ENCODE results near the gene CLNK.
"Not testable (repeated sequence)": the region's sequence is repeated elsewhere in the genome, so short reads cannot be mapped to it uniquely, and the experiment has no call there.

Gene CLNK

GRCh38 chr4:10623241-10623640 is 61.3 kb downstream of the CLNK start:
- in situ Hi-C loops (cut with MboI; ENCODE audit: low pct_unique_long_range_greater_than_20kb, low sequenced_read_pairs): no loop called here
- no peak for DNase-seq

GRCh38 chr4:10622728-10623127 is 61.8 kb downstream of the CLNK start:
- no peak for DNase-seq
- in situ Hi-C loops (cut with MboI; ENCODE audit: low pct_unique_long_range_greater_than_20kb, low sequenced_read_pairs): no loop called here

- DNase-seq: no peak
- in situ Hi-C loops (cut with MboI; ENCODE audit: low pct_unique_long_range_greater_than_20kb, low sequenced_read_pairs): no loop called here
Observed at GRCh38 chr4:10620935-10621488, 63.6 kb downstream of the CLNK start.

GRCh38 chr4:10619855-10620254 is 64.7 kb downstream of the CLNK start:
- no peak for DNase-seq

GRCh38 chr4:10619220-10619619 is 65.3 kb downstream of the CLNK start:
- no peak for DNase-seq
- in situ Hi-C loops (cut with MboI; ENCODE audit: low pct_unique_long_range_greater_than_20kb, low sequenced_read_pairs): no loop called here

More at GRCh38 chr4:10619855-10620254, 64.7 kb downstream of the CLNK start:
- in situ Hi-C loops (cut with MboI; ENCODE audit: low pct_unique_long_range_greater_than_20kb, low sequenced_read_pairs): no loop called here

GRCh38 chr4:10614926-10615325 is 69.6 kb downstream of the CLNK start:
- DNase-seq; in situ Hi-C loops (cut with MboI; ENCODE audit: low pct_unique_long_range_greater_than_20kb, low sequenced_read_pairs): not testable (repeated sequence)

GRCh38 chr4:10613926-10614478 is 70.6 kb downstream of the CLNK start:
- no peak for DNase-seq
- in situ Hi-C loops (cut with MboI; ENCODE audit: low pct_unique_long_range_greater_than_20kb, low sequenced_read_pairs): no loop called here

- in situ Hi-C loops (cut with MboI; ENCODE audit: low pct_unique_long_range_greater_than_20kb, low sequenced_read_pairs): no loop called here
- DNase-seq: no peak
Observed at GRCh38 chr4:10612476-10612875, 72.1 kb downstream of the CLNK start.

- in situ Hi-C loops (cut with MboI; ENCODE audit: low pct_unique_long_range_greater_than_20kb, low sequenced_read_pairs): no loop called here
- DNase-seq: no peak
Observed at GRCh38 chr4:10611673-10612072, 72.9 kb downstream of the CLNK start.

- in situ Hi-C loops (cut with MboI; ENCODE audit: low pct_unique_long_range_greater_than_20kb, low sequenced_read_pairs): no loop called here
- no peak for DNase-seq
Observed at GRCh38 chr4:10608501-10609219, 75.9 kb downstream of the CLNK start.

- in situ Hi-C loops (cut with MboI; ENCODE audit: low pct_unique_long_range_greater_than_20kb, low sequenced_read_pairs): no loop called here
- DNase-seq: no peak
Observed at GRCh38 chr4:10607206-10607605, 77.4 kb downstream of the CLNK start.

GRCh38 chr4:10606483-10607155 is 77.9 kb downstream of the CLNK start:
- DNase-seq: no peak
- in situ Hi-C loops (cut with MboI; ENCODE audit: low pct_unique_long_range_greater_than_20kb, low sequenced_read_pairs): no loop called here

- in situ Hi-C loops (cut with MboI; ENCODE audit: low pct_unique_long_range_greater_than_20kb, low sequenced_read_pairs): no loop called here
- no peak for DNase-seq
Observed at GRCh38 chr4:10605746-10606482, 78.7 kb downstream of the CLNK start.

- DNase-seq: no peak
- in situ Hi-C loops (cut with MboI; ENCODE audit: low pct_unique_long_range_greater_than_20kb, low sequenced_read_pairs): no loop called here
Observed at GRCh38 chr4:10605031-10605430, 79.5 kb downstream of the CLNK start.

GRCh38 chr4:10599574-10599973 is 85.0 kb downstream of the CLNK start:
- in situ Hi-C loops (cut with MboI; ENCODE audit: low pct_unique_long_range_greater_than_20kb, low sequenced_read_pairs): no loop called here

GRCh38 chr4:10598829-10599228 is 85.7 kb downstream of the CLNK start:
- DNase-seq: no peak
- in situ Hi-C loops (cut with MboI; ENCODE audit: low pct_unique_long_range_greater_than_20kb, low sequenced_read_pairs): no loop called here

More at GRCh38 chr4:10599574-10599973, 85.0 kb downstream of the CLNK start:
- DNase-seq: no peak

GRCh38 chr4:10596586-10597290 is 87.8 kb downstream of the CLNK start:
- DNase-seq: no peak
- in situ Hi-C loops (cut with MboI; ENCODE audit: low pct_unique_long_range_greater_than_20kb, low sequenced_read_pairs): no loop called here

GRCh38 chr4:10593130-10593529 is 91.4 kb downstream of the CLNK start:
- in situ Hi-C loops (cut with MboI; ENCODE audit: low pct_unique_long_range_greater_than_20kb, low sequenced_read_pairs): no loop called here
- no peak for DNase-seq

GRCh38 chr4:10590896-10591295 is 93.7 kb downstream of the CLNK start:
- DNase-seq: no peak
- in situ Hi-C loops (cut with MboI; ENCODE audit: low pct_unique_long_range_greater_than_20kb, low sequenced_read_pairs): no loop called here
